ENCODE data around the gene DPP10.

Gene DPP10

GRCh38 chr2:114461116-114461515 lies 18.7 kb downstream of the DPP10 start (continued):
- TF ChIP-seq ZNF518A (tag by site-specific recombination; conservative IDR thresholded peaks at IDR 0.05; ENCODE audit: low read depth): no peak
- TF ChIP-seq ZBTB26 (tag by site-specific recombination; optimal IDR thresholded peaks at IDR 0.05): no peak
- TF ChIP-seq ZNF670 (tag by site-specific recombination; IDR thresholded peaks at IDR 0.05; ENCODE audit: low read depth): no peak
- no peak for TF ChIP-seq ZNF366 (tag by site-specific recombination; conservative IDR thresholded peaks at IDR 0.05)
- no peak for TF ChIP-seq ZNF449 (tag by site-specific recombination; IDR thresholded peaks at IDR 0.05)
- TF ChIP-seq ZNF560 (tag by site-specific recombination; IDR thresholded peaks at IDR 0.05; ENCODE audit: borderline replicate concordance): no peak

GRCh38 chr2:114464961-114465706 lies 22.7 kb downstream of the DPP10 start:
- POLR2A ChIA-PET: no interaction called here
- Histone ChIP-seq H3K27ac (ENCODE audit: extremely low read depth, low read depth, low read length) (no peak overlapping the region), H3K4me1 (ENCODE audit: control insufficient read depth, insufficient read depth, low read length) (no peaks in the 10 kb centered on the region), H3K4me3 (ENCODE audit: low read depth, low read length) (no peak overlapping the region), H3K36me3 (ENCODE audit: control insufficient read depth in 2 of 2, insufficient read depth in 1 of 2, low read length in 2 of 2) (no peaks in the 10 kb centered on the region), H3K9me3 (ENCODE audit: control insufficient read depth, insufficient read depth, low read depth, low read length) (no peaks in the 10 kb centered on the region)
- CTCF ChIA-PET: interaction anchor here (0.7 kb wide), 2 partner anchors 110 to 222 kb away, joined by 3 read pairs; no protein-coding TSS in a partner anchor
- TF ChIP-seq ZNF423 (tag by site-specific recombination; IDR thresholded peaks at IDR 0.05) (no peak), GLI4 (tag by site-specific recombination; IDR thresholded peaks at IDR 0.05) (no peak), ZNF354C (tag by site-specific recombination; IDR thresholded peaks at IDR 0.05; ENCODE audit: borderline replicate concordance, low read depth) (no peak), ZNF223 (tag by site-specific recombination; IDR thresholded peaks at IDR 0.05) (no peak), ZNF529 (tag by site-specific recombination; IDR thresholded peaks at IDR 0.05; ENCODE audit: insufficient replicate concordance) (no peak), GFI1B (tag by site-specific recombination; IDR thresholded peaks at IDR 0.05) (no peak), ZNF629 (tag by site-specific recombination; IDR thresholded peaks at IDR 0.05) (no peak), ZBTB26 (tag by site-specific recombination; optimal IDR thresholded peaks at IDR 0.05) (no peak), ZNF121 (tag by site-specific recombination; IDR thresholded peaks at IDR 0.05) (no peak), HOXC10 (CRISPR knock-in tag; IDR thresholded peaks at IDR 0.05) (no peak), BCL11A (tag by site-specific recombination; IDR thresholded peaks at IDR 0.05; ENCODE audit: low read depth) (no peak), ZNF704 (tag by site-specific recombination; IDR thresholded peaks at IDR 0.05) (no peak), TSHZ1 (tag by site-specific recombination; IDR thresholded peaks at IDR 0.05; ENCODE audit: borderline replicate concordance) (no peak), HOXA7 (CRISPR knock-in tag; IDR thresholded peaks at IDR 0.05; ENCODE audit: borderline replicate concordance) (no peak)
